HG02840 (cell line): ENCODE data around the gene PEX14.
A peak's percentile ranks its signal among the peaks of the same experiment; 100 is the strongest.
"Not testable (repeated sequence)": the region's sequence is repeated elsewhere in the genome, so short reads cannot be mapped to it uniquely, and the experiment has no call there.

Experiments
- ATAC-seq: cut with Tn5 transposase; IDR thresholded peaks from one replicate; pipeline ENCODE4 v1.9.1; 2021; ENCODE audit warnings: mild to moderate bottlenecking, moderate library complexity, moderate number of reproducible peaks; ENCODE audit not compliant: unreplicated experiment, low FRiP score

The PEX14 gene

GRCh38 chr1:10490286-10490970 lies 15.7 kb downstream of the PEX14 start:
- ATAC-seq: no peak

DNA sequence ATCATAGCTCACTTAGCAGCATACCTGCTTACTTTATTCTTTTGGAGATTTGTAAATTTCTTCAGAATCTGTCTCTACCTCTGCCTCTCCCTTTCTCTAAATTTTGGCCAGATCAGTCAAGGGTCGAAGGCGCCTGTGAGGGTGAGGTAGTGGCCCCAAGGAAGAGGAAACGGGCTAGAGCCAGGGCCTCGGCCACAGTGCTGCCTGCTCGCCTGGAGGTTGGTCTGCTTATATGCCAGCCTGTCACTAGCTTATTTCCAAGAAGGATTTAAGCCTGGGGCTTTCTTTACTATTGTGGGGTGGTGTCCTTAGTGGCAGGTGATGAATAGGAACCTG lies 19.6 kb downstream of the PEX14 start:
- no peak for ATAC-seq

DNA sequence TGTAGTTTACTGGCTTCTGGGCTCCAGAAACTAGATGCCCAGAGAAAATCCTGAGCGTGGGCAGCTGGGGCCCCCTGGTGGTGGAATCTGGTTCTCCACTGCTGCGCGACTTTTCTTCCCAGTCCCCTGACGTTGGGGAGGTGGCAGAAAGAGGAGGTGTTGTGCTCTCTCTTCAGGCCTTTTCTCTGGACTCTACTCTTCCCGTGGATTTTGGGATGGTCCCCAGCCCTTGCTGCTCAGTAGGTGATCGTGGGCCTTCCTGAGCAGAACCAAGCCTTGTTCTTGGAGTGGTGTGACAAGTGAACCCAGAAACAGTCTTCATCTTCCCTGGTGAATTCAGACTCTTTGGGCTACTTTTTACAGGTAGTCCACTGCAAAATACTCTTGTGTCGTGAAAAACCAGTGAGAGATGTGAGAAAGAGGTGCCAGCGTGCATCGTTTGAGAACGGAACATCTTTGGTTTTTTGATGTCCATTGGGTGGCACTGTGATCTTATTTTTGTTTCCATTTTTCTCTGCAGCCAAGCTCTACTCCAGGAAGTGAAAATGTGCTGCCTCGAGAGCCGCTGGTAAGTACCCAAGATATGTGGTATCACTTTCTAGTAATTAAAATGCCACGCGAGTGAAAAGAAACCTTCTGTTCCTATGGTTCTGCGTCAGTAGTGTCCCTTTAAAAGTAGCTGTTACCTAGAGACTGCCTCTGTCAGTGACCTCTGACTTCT lies 20.2 kb downstream of the PEX14 start:
- ATAC-seq: peak; percentile 67

DNA sequence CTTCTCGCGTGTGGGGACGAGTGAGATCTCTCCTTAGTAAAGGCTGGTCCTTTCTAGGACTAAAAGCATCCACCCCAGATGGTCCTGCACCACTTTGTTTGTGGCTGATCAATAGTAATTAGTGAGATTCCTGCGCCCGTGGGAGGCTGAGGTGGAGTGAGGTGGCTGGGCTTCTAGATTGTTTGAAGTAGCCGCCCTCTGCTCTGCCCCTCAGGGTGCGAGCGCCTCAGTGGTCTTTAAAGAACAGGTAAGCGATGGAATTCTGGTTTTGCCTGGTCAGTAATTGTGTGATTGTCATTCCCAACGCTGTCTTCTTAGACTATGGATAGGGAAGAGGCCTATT lies 20.7 kb downstream of the PEX14 start:
- ATAC-seq: no peak

GRCh38 chr1:10495952-10496351 lies 21.2 kb downstream of the PEX14 start:
- ATAC-seq: no peak

DNA sequence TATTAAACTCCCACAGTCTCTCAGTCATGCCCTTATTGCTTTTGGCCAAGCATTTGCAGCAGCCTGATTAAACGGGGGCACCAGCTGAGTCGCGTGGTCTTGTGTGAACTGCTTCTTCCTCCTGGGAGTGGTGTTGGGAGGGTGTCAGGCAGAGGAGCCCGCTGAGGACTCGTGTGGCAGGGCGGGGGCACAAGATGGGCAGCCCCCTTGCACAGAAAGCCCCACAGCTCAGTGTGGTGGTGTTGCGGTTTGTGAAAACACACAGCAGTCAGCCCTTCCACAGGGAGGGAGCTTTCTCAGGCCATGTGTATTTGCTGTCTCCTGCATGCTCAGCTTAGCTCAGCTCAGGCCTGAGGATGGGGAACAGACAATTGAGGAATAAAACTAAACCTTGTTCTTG lies 22.4 kb downstream of the PEX14 start:
- ATAC-seq: no peak

DNA sequence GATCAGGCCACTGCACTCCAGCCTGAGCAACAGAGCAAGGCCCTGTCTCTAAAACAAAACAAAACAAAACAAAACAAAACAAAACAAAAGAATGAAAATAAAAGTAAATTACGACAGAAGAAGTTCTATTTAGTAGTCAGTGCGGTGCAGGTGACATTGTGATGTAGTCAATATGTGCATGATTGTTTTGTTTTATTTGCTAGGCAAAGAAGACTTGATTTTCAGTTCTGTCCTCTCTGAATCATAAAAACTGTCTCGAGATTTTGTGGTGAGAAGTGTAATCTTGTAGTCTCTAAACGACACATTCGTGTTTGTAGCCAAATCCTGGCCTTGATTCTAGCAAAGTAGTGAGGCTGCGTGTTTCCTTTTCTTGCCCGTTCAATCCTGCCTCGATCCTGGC lies 23.5 kb downstream of the PEX14 start:
- ATAC-seq: no peak

GRCh38 chr1:10502206-10502605 lies 27.5 kb downstream of the PEX14 start:
- no peak for ATAC-seq

- ATAC-seq: no peak
Measured at GRCh38 chr1:10504249-10504648, 29.5 kb downstream of the PEX14 start.

DNA sequence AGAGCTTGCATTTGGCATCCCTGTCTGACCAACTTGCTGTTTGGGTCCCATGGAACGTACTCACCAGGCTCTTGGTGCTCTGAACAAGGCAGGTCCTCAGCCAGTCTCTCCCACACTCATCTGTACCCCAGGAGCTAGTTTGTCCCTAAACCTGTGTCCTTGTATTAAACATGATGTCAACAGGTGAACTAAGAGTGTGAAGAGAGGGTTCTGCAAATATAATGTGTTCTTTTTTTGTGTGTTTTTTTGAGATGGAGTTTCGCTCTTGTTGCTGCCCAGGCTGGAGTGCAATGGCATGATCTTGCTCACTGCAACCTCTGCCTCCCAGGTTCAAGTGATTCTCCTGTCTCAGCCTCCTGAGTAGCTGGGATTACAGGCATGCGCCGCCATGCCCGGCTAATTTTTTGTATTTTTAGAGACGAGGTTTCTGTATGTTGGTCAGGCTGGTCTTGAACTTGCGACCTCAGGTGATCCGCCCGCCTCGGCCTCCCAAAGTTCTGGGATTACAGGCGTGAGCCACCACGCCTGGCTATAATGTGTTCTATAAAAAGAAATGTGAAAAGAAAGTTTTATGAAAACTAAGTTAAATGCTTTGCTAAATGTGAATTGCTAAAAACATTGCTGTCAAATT lies 31.4 kb downstream of the PEX14 start:
- not testable (repeated sequence) for ATAC-seq

DNA sequence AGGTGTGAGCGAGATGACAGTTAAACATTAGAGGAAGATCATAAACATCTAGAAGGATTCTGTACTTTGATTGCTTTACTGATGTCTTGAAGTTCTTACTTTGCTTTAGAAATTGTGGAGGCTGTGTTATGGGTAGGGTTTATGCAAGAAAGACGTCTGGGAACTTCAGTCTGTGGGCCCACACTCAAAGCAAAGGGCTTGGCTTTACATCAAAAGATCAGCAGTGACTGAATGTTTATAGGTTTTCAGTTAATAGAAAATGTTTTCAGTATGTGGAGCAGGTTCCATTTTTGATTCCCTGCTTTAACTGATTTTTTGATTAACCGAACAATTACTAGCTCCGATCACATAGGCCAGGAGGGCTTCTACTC lies 31.9 kb downstream of the PEX14 start:
- ATAC-seq: no peak

DNA sequence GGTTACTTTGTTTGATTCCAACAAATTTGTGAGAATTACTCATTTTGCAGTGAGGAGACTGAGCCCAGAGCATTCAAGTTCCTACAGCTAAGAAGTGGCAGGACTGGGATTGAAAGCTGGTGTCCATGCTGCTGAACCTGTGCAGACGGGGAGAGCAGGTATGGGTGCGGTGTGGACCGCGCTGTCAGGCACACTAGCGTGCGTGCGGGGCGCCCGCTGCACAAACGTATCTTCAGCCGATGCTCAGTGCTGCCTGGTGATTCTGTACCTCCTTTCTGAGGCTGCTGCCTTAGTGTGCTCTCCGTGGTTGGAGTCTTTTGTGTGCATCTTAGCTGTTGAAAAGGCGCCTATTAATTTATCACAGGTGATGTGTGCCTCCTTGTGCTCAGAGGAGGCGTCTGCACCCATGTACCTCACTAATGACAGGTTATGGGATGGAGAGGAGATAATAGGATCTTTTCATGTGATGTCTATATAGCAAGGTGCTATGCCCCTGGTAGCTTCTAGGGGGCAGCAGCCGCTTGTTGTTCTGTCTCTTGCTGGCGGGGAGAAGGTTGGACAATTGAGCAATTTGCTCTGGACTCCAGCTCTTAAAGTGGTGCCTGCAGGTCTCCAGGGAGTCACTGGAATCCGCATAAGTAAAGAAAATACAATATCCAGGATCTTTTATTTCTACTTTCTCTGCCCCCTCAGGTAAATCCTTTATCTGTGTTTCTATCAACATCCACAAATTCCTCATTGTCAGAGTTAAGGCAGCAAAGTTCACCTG lies 32.5 kb downstream of the PEX14 start:
- no peak for ATAC-seq

GRCh38 chr1:10508511-10508951 lies 33.8 kb downstream of the PEX14 start:
- ATAC-seq: no peak

DNA sequence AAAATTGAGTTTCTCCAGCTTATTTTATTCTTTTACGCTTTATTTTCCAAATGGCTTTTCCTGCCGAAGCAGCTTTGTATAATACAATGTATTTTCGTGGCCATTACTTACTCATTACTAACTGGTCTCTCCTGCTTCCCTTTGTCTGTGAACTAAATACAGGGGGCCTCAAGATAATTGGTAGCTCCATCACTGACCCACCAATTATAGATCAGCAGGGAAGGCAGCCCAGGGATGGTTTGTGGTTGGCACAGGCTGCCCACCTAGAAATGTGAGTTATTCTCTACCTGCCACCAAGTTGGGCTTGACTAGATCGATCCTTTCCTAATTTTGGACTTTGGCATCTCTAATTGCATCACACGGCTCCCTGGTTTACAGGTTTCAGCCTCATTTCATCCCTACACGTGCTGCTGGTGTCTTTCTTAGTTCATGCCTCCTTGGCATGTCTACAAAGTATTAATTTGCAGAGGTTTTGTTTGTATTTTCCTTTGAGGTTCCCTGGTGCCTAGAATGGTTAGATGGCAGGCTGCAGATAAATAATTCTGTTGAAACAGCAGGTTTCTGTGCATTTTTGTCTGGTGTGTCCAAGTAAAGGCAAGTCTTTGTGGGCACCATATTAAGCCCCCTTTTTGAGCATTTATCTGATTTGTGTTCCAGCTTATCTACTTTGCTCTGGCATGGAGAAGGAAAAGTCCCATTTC lies 35.2 kb downstream of the PEX14 start:
- ATAC-seq: no peak

- ATAC-seq: peak; percentile 80
Measured at GRCh38 chr1:10510520-10511493, 36.1 kb downstream of the PEX14 start.

- no peak for ATAC-seq
Measured at GRCh38 chr1:10511494-10511885, 36.7 kb downstream of the PEX14 start.

DNA sequence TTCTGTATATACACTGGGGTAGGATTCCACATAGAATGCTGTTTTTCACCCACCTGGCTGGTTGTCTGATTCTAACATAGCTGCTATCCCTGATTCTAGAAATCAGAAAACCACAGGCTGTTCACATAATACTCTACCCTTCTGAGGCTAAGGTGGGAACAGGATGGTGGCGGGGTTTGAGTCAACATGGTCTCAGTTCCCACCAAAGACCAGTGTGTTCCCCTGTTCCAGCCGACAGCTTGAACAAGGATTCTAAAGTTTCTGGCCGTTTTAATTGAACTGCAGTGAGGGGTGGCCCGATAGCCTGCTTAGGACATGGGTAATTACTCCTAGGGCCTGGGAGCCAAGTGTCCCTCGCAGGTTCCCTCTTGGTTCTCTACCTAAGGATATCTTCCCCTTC lies 38.4 kb downstream of the PEX14 start:
- no peak for ATAC-seq

DNA sequence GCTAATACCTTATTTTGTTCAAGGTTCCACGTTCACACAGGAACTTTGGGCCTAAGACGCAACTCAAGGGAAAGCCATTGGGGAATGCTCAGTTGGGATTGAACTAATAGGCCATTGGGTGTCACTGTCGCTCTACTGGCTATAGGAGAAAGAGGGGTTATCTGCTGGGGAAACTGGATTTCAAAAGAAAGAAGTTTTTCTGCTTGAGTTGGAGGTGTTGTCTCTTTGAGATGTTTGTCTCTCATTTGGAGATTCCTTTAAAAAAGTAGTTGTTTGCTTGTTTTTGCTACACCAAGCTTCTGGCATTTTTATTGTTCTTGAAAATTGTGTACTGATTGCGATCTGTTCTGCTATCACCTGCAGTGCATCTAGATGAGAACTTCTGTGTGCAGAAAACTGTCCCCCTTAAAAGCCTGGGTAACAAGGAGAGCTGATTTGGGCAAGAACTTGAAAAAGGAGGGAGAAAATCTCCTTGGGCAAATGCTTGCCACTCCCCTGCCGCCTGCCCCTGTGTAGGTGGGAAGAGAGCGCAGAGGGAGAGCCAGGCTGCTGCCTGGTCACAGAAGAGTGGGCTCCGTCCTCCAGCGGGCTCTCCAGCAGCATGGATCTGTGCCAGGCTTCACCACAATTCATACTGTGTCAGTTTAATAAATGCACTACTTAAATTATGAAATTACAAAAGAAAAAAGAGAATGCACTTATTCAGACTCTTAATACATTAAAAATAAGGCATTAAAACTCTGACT lies 39.9 kb downstream of the PEX14 start:
- no peak for ATAC-seq
